ENCODE results near the gene HIPK1. TPM values are rescaled to one million over a fixed set of nuclear protein-coding genes. Genes with fewer than 3 reads are reported as not detected.

Gene HIPK1
- total RNA-seq, 1 experiment from 2014 or later = 40.1 TPM

DNA sequence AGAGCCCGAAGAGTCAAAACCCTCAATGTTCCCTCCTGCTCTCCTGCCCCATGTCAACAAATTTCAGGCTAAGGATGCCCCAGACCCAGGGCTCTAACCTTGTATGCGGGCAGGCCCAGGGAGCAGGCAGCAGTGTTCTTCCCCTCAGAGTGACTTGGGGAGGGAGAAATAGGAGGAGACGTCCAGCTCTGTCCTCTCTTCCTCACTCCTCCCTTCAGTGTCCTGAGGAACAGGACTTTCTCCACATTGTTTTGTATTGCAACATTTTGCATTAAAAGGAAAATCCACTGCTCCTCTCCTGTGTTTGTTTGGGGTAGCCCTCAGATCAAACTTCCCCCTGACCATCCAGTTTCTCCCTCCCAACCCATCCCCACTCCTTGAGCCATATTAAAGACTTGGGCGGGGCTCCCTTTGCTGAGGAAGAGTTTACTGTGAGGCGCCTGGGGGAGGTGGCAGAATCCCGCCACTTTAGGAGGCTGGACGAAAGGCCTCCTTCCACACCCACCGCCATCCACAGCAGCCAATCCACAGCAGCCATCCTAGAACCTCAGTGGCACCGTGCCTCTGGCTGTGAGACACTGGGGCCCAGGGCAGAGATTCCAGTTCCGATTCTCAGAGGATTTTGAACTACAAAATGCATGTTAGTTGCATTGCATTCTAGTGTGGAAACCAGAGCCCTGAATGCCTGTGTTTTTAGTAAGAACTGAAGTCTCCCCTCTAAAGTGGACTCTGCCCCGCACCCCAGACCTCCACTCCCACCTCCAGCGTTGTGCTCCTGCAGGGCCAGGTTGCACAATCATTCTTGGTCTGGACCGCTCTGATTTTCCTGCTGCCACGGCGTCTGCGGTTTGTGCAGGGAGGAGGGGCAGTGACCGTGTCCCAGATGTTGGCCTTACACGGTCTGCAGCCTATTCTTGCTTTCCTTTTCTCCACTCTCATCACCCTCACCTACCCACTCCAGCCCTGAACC lies 53.1 kb downstream of the HIPK1 start:
- Histone ChIP-seq H3K4me1 (ENCODE audit: control insufficient read depth in 1 of 2, insufficient read depth in 2 of 2, low read length in 2 of 2) (peaks cover 5 to 7% of the 10 kb centered on the region in 2 experiments; a peak in 3 of 4 replicates), H3K9me2 (ENCODE audit: insufficient read depth) (no peaks in the 10 kb centered on the region), H3K27me3 (ENCODE audit: insufficient read depth, low read length) (no peaks in the 10 kb centered on the region), H3K36me3 (ENCODE audit: control insufficient read depth in 1 of 2, insufficient read depth in 2 of 2, low read length in 2 of 2) (no peaks in the 10 kb centered on the region), H3K4me3 (replicated peaks in 1 of 2; ENCODE audit: low read depth in 1 of 2, low read length in 2 of 2) (no peak overlapping the region), H3K9me3 (ENCODE audit: control insufficient read depth in 1 of 2, insufficient read depth in 1 of 2, low read depth in 1 of 2, low read length in 2 of 2) (no peaks in the 10 kb centered on the region), H3K4me2 (ENCODE audit: low read length) (no peak overlapping the region), H3K27ac (ENCODE audit: low read depth, low read length) (no peak overlapping the region), H3K79me2 (ENCODE audit: insufficient read depth, low read length) (no peaks in the 10 kb centered on the region), H4K20me1 (ENCODE audit: insufficient read depth) (no peaks in the 10 kb centered on the region), H2AFZ (ENCODE audit: low read depth, low read length, poor library complexity, severe bottlenecking) (no peak overlapping the region), H3K9ac (ENCODE audit: low read length) (no peak overlapping the region)
- ChIA-PET CTCF (no interaction called here), POLR2A (no interaction called here), RAD21 (ENCODE audit: low non-redundant PET in 1 of 2, low total read pairs in 2 of 2, uncharacterized antibody in 2 of 2, unreplicated experiment in 2 of 2) (no interaction called here)
- intact Hi-C loops (cut with micrococcal nuclease) = no loop called here
- no peak for TF ChIP-seq ZFX (IDR thresholded peaks at IDR 0.05)
- DNase-seq (ENCODE audit: low read depth, low spot score) = no peak
- no TSS peak for BruUV-seq (replicated peaks)
- no peak for ATAC-seq

DNA sequence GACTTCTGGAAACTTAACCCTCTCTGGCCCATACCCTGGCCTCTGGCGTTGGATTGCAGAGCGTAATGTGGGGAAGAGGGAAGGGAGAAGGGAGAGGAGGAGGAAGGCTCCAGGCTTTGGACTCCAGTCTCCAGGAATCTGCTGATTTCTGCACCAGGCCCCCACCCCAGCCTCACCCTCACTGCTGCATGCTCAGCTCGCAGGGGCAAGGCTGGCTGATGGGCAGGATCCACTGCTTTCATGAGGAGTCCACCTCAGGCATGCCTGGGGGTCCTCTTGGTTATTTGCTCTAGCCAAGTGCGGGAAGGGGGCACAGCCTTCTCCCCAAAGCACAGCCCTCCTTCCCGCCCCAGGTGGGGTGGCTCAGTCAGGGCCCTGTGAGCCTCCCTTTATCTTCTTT lies 53.8 kb downstream of the HIPK1 start:
- Histone ChIP-seq H3K27me3 (ENCODE audit: insufficient read depth, low read length) (no peaks in the 10 kb centered on the region), H3K9me3 (ENCODE audit: control insufficient read depth in 1 of 2, insufficient read depth in 1 of 2, low read depth in 1 of 2, low read length in 2 of 2) (no peaks in the 10 kb centered on the region), H3K4me3 (replicated peaks in 1 of 2; ENCODE audit: low read depth in 1 of 2, low read length in 2 of 2) (no peak overlapping the region), H3K27ac (ENCODE audit: low read depth, low read length) (no peak overlapping the region), H3K4me1 (ENCODE audit: control insufficient read depth in 1 of 2, insufficient read depth in 2 of 2, low read length in 2 of 2) (peaks cover 5 to 7% of the 10 kb centered on the region in 2 experiments; a peak in 3 of 4 replicates), H3K79me2 (ENCODE audit: insufficient read depth, low read length) (no peaks in the 10 kb centered on the region), H2AFZ (ENCODE audit: low read depth, low read length, poor library complexity, severe bottlenecking) (no peak overlapping the region), H3K4me2 (ENCODE audit: low read length) (no peak overlapping the region), H3K9me2 (ENCODE audit: insufficient read depth) (no peaks in the 10 kb centered on the region), H3K9ac (ENCODE audit: low read length) (no peak overlapping the region), H3K36me3 (ENCODE audit: control insufficient read depth in 1 of 2, insufficient read depth in 2 of 2, low read length in 2 of 2) (no peaks in the 10 kb centered on the region), H4K20me1 (ENCODE audit: insufficient read depth) (no peaks in the 10 kb centered on the region)
- ATAC-seq (no peak), DNase-seq (ENCODE audit: low read depth, low spot score) (no peak)
- ChIA-PET RAD21 (ENCODE audit: low non-redundant PET in 1 of 2, low total read pairs in 2 of 2, uncharacterized antibody in 2 of 2, unreplicated experiment in 2 of 2) (no interaction called here), POLR2A (no interaction called here), CTCF (no interaction called here)
- intact Hi-C loops (cut with micrococcal nuclease) = no loop called here
- TF ChIP-seq ELF1 (IDR thresholded peaks at IDR 0.05; ENCODE audit: borderline replicate concordance, low read depth) (no peak), YY1 (IDR thresholded peaks at IDR 0.05; ENCODE audit: extremely low read depth, insufficient replicate concordance, low read depth, low read length) (no peak), CBX3 (IDR thresholded peaks at IDR 0.05; ENCODE audit: low read depth) (no peak), SIN3A (IDR thresholded peaks at IDR 0.05; ENCODE audit: low read depth) (no peak), RAD21 (IDR thresholded peaks at IDR 0.05; ENCODE audit: low read depth) (no peak), ZNF274 (IDR thresholded peaks at IDR 0.05; ENCODE audit: low read depth, low read length) (no peak), POLR2AphosphoS5 (IDR thresholded peaks at IDR 0.05; ENCODE audit: low read depth, low read length) (no peak), SP1 (IDR thresholded peaks at IDR 0.05; ENCODE audit: low read depth) (no peak), FOSL1 (IDR thresholded peaks at IDR 0.05; ENCODE audit: low read depth) (no peak), EGR1 (IDR thresholded peaks at IDR 0.05; ENCODE audit: low read depth) (no peak)
- TF ChIP-seq, protein P1, sequence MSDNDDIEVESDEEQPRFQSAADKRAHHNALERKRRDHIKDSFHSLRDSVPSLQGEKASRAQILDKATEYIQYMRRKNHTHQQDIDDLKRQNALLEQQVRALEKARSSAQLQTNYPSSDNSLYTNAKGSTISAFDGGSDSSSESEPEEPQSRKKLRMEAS (IDR thresholded peaks at IDR 0.05) = no peak
- TF ChIP-seq, protein P2, sequence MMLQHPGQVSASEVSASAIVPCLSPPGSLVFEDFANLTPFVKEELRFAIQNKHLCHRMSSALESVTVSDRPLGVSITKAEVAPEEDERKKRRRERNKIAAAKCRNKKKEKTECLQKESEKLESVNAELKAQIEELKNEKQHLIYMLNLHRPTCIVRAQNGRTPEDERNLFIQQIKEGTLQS (IDR thresholded peaks at IDR 0.05) = no peak
- TF ChIP-seq, protein P3, sequence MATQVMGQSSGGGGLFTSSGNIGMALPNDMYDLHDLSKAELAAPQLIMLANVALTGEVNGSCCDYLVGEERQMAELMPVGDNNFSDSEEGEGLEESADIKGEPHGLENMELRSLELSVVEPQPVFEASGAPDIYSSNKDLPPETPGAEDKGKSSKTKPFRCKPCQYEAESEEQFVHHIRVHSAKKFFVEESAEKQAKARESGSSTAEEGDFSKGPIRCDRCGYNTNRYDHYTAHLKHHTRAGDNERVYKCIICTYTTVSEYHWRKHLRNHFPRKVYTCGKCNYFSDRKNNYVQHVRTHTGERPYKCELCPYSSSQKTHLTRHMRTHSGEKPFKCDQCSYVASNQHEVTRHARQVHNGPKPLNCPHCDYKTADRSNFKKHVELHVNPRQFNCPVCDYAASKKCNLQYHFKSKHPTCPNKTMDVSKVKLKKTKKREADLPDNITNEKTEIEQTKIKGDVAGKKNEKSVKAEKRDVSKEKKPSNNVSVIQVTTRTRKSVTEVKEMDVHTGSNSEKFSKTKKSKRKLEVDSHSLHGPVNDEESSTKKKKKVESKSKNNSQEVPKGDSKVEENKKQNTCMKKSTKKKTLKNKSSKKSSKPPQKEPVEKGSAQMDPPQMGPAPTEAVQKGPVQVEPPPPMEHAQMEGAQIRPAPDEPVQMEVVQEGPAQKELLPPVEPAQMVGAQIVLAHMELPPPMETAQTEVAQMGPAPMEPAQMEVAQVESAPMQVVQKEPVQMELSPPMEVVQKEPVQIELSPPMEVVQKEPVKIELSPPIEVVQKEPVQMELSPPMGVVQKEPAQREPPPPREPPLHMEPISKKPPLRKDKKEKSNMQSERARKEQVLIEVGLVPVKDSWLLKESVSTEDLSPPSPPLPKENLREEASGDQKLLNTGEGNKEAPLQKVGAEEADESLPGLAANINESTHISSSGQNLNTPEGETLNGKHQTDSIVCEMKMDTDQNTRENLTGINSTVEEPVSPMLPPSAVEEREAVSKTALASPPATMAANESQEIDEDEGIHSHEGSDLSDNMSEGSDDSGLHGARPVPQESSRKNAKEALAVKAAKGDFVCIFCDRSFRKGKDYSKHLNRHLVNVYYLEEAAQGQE (IDR thresholded peaks at IDR 0.05; ENCODE audit: low read depth) = no peak
- no TSS peak for BruUV-seq (replicated peaks)
